Left ventricle myocardium superior (tissue), 1 donor: ENCODE data around the gene TULP3. TPM values are rescaled to one million over a fixed set of nuclear protein-coding genes. Genes with fewer than 3 reads are reported as not detected.
"Not testable (repeated sequence)": the region's sequence is repeated elsewhere in the genome, so short reads cannot be mapped to it uniquely, and the experiment has no call there.

Experiments
- ATAC-seq: fragments of 200-7000 bp; cut with Tn5 transposase; one replicate; pipeline ENCODE4 v1.9.1; 2020; ENCODE audit warnings: mild to moderate bottlenecking, moderate library complexity
- DNase-seq: peaks from one replicate; pipeline ENCODE4 v3.0.0-alpha.2; 2020
- intact Hi-C: fragments of 100-400 bp; cut with micrococcal nuclease; formaldehyde crosslinking; loops from one replicate; pipeline ENCODE4 v1.11.0; 2022
- total RNA-seq: library from RNA; stranded (reverse); fragmentation: NEBNext Ultra II Directional; extraction: Animal tissue kit (Norgen Biotek cat#: 25700); gene quantifications from one replicate; pipeline ENCODE4 v1.2.1, GENCODE V29; 2021
- donor health status: DM: no; HTN: yes; CAD: no; lungs with severe emphysema.

The TULP3 gene
- total RNA-seq, 1 donor from 2014 or later, result 5.4 TPM

DNA sequence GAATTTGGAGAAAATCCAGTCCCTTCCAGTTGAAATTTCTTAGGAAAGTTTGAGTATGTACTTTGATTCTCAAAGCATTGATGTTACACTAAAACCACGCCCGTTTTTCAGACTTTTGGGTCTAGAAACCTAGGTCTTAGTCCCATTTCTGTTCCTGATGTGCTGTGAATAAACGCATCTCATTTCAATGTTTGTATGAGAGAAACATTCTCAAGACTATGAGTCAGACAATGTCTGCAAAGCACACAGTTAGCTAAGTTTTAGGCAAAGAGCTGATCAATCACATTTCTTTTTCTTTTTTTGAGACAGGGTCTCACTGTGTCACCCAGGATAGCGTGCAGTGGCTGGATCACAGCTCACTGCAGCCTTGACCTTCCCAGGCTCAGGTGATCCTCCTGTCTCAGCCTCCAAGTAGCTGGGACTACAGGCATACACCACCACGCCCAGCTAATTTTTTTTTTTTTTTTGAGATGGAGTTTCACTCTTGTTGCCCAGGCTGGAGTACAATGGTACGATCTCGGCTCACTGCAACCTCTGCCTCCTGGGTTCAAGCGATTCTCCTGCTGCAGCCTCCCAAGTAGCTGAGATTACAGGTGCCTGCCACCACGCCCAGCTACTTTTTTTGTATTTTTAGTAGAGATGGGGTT is 21.6 kb upstream of the TULP3 start:
- ATAC-seq, intact Hi-C loops, DNase-seq: not testable (repeated sequence)

DNA sequence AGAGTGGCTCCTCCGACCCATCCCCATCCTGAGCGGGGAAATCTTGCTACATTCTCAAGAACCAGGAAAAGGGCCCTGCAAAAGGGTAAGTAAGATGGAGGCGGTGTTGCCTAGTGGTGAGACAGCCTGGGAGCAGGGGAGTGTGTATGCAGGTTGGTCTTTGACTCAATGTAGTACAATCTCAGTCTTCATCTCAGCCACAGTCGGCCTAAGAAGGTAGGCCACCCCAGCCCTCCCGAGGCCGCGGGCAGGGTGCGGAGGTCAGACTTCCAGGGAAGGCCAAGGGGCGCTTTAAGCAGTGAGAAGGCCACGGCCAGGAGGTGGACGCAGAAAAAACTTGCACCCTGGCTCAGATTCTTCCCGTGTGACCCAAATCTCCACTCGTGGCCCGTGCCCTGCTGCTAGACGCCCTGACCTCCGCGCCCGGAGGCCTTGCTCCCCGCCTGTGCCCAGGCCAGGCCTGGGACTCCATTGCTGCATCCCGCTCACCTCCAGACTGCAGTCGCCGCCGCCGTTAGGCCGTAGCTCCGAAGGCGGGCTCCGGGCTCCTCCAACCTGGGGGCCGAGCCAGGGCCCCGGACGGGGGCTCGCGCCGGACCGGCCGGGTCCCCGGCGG is 14.2 kb upstream of the TULP3 start:
- DNase-seq (peak; percentile 21), ATAC-seq (peak; percentile 46)
- intact Hi-C loops, result no loop called here

DNA sequence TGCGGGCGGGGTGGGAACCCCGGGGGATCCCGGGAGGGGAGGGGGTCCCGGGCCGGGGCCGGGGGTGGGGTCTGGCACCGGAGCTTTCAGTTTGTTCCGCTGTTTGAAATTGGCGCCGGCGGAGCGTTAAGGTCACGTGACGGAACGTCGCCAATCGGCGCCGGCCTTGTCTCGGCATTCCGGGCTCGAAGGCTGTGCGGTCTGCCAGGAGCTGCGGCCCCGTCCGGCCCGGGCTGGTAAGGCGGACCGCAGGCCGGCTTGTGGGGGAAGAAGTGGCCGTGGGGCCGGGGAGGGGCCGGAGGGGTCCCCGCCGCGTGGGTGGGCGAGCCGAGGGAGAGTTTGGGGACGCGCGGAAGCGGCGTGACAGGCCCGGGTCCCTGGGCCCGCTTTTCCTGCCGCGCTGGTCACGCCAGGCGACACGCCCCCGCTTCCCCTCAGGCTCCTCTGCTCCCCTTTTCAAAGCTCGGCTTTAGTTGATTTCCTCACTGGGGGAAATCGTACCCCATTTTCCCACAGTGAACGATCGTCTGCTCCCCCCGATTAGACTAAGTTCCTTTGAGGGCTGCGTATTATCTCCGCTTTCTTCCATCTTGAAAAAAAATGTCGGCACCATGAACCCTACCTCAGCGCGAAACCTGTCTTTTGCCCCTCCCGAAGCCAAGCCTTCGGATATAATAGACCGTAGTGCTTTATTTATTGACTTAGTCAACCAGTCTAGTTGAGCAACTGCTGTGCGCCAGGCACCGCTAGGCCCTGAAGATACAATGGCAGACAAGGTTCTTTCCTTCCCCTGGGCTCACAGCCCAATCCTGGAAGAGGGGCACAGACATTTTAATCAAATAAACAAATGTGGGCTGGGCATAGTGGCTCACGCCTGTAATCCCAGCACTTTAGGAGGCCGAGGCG is 13.4 kb upstream of the TULP3 start, which contains the start of the genes FOXM1 and RHNO1:
Gene FOXM1 (minus strand): TSS at position 128 of the 906 bp plus-strand sequence. CDS start 2,696 bp downstream, outside the sequence.
Gene RHNO1 (plus strand): TSS at position 177 of the 906 bp plus-strand sequence. CDS start 8,144 bp downstream, outside the sequence.
- DNase-seq, result peak; percentile 94
- ATAC-seq, result peak; percentile 98
- intact Hi-C loops, result no loop called here

DNA sequence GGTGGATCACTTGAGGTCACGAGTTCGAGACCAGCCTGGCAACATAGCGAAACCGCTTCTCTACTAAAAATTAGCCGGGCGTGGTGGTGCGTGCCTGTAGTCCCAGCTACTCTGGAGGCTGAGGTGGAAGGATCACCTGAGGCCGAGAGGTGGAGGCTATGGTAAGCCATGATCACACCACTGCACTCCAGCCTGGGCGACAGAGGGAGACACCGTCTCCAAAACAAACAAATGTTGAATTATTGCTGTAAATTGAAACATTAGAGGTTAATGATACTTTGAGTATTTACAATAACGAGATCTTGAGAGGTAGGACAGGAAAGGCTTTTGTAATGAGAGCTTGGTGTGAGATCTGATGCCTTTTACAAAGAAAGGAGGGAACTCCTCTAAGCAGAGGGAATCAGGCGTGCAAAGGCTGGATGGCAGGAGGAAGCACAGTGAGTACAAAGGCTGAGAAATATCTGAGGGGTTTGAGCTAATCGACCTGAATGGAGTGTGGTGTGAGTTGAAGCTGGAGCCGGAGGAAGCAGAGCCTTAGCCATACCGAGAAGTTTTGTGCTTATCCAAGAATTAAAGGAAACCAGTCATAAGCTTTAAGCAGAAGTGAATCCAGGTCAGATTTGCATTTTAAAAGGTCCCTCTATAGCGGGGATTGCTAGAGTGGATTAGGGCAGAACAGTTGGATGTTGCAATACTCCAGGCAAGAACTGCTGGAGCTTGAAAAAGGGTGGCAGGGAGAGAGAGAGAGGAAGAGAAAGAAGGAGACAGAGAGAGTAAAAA is 12.5 kb upstream of the TULP3 start:
- intact Hi-C loops, result no loop called here
- peak; percentile 18 for ATAC-seq
- DNase-seq, result no peak

DNA sequence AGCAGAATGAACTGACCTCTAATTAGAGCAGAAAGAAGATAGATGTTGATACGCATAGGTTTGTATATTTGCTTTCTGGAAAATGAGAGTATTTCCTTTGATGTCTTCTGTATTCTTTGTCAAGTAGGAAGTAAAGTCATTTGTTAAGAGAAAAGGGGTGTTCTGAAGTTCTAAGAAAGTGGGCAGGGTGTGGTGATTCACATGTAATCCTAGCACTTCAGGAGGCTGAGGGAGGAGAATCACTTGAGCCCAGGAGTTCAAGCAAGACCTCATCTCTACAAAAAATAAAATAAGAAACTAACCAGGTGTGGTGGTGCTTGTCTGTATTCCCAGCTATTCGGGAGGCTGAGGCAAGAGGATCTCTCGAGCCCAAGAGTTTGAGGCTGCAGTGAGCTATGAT is 10.8 kb upstream of the TULP3 start:
- intact Hi-C loops, result no loop called here
- ATAC-seq, result no peak
- no peak for DNase-seq

DNA sequence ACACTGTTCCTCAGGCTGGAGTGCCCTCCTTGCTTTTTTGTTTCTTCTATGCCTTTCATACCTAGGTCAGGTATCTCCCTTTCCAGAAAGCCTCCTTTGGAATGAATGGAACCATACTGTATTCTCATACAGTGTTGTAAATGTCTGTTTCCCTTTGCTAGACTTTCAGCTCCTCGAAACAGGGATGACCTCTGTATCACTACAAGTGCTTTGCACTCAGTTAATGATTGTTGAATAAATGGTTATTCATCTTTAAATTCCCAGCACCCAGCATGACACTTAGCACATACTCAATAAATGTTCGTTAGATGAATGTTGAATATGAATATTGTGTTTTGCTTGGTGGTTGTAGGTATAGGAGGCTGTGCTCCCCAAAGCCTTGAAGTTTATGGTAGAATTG is 5.9 kb upstream of the TULP3 start:
- intact Hi-C loops, result no loop called here
- ATAC-seq, result no peak

DNA sequence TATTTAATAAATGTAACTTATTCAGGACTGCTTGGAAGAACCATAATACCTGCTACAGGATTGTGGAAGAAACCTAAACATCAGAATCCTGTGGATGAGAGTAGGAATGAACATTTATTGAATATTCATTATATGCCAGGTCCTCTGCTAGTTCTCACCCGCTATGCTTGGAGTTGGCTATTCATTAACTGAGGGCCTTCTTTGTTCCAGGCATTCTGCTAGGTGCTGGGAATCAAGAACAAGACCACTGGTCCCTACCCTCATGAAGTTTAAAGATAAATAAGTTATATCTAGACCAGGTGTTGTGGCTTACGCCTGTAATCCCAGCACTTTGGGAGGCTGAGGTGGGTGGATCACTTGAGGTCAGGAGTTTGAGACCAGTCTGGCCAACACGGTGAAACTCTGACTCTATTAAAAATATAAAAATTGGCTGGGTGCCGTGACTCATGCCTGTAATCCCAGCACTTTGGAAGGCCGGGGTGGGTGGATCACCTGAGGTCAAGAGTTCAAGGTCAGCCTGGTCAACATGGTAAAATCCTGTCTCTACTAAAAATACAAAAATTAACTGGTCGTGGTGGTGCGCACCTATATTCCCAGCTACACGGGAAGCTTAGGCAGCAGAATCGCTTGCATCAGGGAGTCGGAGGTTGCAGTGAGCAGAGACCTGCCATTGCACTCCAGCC is 3.8 kb upstream of the TULP3 start:
- ATAC-seq (no peak), DNase-seq (no peak)
- intact Hi-C loops, result no loop called here

More for the DNA sequence above, 5.9 kb upstream of the TULP3 start:
- DNase-seq, result no peak

DNA sequence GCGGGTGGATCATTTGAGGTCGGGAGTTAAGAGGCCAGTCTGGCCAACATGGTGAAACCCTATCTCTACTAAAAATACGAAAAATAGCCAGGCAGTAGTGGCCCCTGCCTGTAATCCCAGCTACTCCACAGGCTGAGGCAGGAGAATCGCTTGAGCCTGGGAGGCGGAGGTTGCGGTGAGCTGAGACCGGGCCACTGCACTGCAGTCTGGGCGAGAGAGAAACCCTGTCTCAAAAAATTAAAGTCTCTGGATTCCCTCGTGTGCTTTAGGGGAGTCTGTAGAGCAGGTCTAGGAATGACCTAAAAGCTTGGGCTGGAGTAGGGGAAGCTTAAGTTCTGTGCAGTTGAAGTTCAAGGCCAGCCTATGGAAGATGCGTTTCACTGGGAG is 697 bp upstream of the TULP3 start:
- intact Hi-C loops, result no loop called here
- ATAC-seq (no peak), DNase-seq (no peak)

DNA sequence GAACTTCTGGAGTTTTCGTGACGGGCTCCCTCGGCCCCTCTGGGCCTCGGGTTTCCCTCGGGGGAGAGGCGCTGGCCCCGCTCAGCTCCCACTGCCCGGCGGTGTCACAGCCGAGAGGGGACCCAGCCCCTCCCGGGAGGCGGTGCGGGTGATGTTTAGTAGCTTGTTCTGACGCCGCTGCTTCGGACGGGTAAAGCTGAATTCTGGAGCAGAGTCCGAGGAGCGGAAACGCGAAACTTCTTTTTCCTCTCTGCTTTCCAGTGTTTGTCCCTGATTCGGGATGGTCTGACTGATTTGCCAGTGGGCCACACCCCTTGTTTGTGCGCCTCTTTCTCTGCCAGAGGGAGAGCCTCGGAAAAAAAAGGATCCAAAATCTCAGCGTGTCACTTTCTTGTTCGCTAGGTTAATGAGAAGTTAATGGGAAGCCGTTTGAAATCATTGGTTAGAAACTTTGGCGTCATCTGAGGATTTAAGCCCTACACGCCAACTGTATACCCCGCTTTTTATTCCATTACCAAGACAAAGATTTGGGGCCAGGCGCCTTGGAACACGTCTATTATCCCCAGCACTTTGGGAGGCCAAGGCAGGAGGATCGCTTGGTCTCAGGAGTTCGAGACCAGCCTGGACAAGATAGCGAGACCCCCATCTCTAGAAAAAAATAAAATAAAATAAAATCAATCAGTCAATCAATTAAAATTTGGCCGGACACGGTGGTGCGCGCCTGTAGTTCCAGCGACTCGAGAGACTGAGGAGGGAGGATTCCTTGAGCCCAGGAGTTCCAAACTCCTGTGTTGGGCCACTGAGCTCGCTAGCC is 756 bp downstream of the TULP3 start:
- peak; percentile 48 for ATAC-seq
- DNase-seq, result peak; percentile 62
- intact Hi-C loops, result no loop called here

DNA sequence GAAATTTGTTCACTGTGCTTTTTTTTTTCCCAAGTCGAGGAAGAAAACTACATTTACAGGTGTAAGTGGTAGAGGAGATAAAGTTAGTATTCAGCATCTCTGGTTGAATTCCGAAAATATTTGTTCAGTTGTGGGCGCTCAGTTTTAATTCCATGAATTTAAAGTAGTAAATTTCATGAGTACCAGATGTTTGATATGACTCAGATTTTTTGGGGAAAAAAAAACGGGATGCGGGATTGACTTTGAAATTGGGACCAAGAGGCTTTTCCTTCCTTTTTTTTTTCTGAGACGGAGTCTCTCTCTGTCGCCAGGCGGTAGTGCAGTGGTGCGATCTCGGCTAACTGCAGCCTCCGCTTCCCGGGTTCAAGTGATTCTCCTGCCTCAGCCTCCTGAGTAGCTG is 1.6 kb downstream of the TULP3 start:
- DNase-seq (no peak), ATAC-seq (no peak)
- intact Hi-C loops, result no loop called here

DNA sequence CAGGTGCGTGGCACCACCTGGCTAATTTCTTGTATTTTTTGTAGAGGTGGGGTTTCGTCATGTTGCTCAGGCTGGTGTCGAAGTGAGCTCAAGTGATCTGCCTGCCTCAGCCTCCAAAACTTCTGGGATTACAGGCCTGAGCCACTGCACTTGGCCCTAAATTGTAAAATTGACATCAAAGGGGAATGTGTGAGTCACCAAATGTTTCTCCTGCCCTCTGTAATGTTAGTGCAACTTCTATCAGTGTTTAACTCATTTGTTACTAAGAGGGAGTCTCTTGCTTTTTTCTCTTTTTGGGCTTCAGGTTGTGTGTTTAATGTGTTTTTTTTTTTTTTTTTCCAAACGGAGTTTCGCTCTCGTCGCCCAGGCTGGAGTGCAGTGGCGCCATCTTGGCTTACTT is 2.3 kb downstream of the TULP3 start:
- no peak for DNase-seq
- intact Hi-C loops, result no loop called here

DNA sequence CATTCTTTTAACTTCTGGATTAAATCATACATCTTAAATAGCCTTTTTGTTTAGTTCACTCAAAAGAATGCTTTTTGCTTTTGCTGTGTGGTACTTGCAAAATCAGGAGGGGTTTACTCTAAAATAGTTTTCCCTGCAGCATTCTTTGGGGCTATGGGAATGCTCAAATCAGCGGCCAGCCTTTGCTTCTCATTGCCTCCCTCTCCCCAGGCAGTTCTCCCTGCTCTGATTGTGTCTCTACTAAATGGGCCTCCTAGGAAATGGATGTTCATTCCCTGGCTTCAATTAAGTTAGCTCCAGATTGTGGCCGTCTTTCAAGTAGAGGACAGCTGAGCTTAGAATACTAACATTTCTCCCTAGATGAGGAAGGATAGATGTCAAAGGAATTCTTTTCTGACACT is 4.4 kb downstream of the TULP3 start:
- no peak for DNase-seq
- intact Hi-C loops, result no loop called here
- no peak for ATAC-seq

More for the DNA sequence above, 2.3 kb downstream of the TULP3 start:
- no peak for ATAC-seq

DNA sequence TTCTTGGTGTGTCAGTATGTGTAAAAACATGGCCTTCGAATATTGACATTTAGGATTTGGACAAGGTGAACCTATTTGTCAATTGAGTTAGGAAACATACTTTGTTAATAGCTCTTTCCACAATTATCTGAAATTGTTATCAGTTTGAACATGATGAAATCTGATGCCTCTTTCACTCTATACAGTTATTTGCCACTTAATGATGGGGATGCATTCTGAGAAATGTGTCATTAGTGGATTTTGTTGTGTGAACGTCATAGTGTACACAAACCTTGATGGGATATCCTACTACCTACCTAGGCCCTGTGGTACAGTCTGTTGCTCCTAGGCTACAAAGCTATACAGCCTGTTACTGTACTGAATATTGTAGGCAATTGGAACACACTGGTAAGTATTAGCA is 4.8 kb downstream of the TULP3 start:
- intact Hi-C loops, result no loop called here
- DNase-seq, result no peak
- ATAC-seq, result no peak

DNA sequence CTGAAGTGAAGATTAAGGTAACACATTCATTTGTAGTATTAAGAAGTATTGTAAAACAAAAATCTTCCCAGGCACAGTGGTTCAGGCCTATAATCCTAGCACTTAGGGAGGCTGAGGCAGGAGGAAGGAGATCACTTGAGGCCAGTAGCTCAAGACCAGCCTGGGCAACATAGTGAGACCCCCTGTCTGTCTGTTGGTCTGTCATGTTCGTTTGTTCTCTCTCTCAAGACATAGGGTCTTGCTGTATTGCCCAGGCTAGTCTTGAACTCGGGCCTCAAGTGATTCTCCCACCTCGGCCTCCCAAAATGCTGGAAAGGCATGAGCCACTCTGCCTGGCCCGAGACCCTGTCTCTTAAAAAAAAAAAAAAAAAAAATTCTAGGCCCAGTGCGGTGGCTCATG is 6.7 kb downstream of the TULP3 start:
- intact Hi-C loops, result no loop called here
- ATAC-seq (no peak), DNase-seq (no peak)

DNA sequence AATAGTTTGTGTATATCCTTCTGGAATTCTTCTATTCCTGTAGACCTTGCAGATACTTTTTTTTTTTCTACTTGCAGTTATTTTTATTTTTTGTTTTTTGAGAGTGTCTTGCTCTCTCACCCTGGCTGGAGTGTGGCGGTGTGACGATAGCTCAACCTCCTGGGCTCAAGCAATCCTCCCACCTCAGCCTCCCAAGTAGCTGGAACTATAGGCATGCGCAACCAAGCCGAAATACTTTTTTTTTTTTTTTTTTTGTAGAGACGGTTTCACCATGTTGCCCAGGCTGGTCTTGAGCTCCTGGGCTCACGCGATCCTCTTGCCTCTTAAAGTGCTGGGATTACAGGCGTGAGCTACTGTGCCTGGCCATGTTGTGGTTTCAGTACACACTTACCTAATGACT is 10.0 kb downstream of the TULP3 start:
- DNase-seq (no peak), ATAC-seq (no peak)
- intact Hi-C loops, result no loop called here

DNA sequence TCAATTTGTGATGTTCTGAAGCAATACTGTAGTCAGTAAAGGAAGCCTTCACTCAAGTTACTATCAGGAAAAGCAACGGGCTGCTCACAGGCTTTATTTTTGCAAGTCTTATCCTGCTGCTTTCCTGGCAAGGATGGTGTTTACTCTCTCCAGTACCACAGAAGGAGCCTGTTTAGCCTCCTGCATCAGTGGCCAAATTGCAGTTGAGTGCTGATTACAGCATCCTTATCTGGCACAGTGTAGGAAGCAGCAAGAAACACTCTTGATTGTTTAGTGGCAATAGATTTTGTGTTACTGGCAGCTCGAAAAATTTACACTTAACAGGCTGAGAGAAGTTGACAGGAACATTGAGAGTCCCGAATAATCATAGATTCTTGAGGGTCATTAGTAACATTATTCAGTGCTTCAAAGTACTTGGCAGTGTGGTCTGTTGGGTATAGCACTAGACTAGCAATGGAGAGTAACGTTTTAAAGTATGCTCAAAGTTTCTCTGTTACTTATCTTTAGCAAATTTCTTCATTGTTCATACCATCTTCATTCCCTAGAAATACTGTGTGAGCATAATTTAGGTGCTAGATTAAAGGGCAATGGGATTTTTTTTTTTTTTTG is 11.7 kb downstream of the TULP3 start:
- ATAC-seq (peak; percentile 98), DNase-seq (no peak)
- intact Hi-C loops, result no loop called here

DNA sequence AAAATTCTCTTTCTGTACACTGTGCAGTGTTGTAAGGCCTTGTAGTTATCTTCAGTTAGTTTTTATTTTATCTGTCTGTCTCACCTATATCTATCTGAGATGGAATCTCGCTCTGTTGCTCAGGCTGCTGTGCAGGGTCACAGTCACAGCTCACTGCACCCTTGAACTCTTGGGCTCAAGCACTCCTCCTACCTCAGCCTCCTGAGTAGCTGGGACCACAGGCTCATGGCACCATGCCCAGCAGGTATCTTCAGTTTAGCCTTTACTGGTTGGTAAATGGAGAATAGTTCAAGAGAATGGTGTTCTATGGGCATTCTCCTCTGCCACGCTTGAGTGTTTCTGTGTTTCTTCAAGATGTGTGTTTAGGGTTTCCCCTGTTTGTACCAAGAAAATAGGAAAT is 13.6 kb downstream of the TULP3 start:
- DNase-seq (no peak), ATAC-seq (no peak)
- intact Hi-C loops, result no loop called here

DNA sequence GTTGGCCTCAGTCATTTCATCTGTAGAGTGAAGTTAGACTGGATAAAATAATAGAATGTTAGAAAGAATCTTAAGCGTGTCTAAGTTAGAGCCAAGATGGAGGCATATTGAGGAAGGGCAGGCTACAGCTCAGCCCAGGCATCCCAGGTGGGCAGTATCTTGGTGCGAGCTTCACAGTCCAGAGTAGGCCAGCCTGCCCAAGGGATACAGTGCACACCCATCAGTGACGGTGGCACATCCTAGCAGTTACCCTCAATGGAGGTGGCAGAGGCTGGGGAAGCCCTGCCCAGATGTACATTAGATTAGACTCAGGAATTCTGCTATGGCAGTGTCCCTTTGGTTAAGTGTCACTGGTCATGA is 21.5 kb downstream of the TULP3 start:
- intact Hi-C loops, result no loop called here
- DNase-seq, result no peak
- ATAC-seq, result no peak
